Calu3 (cell line): ENCODE measurements around the gene GNGT2. TPM values are rescaled to one million over a fixed set of nuclear protein-coding genes. Genes with fewer than 3 reads are reported as not detected.

ENCODE experiments used
- BruUV-seq: library from RNA; stranded (reverse); fragments of 400-500 nt; replicated peaks from 2 replicates; lab custom pipeline; 2021; lab: Mats Ljungman, UMichigan
- CTCF ChIA-PET: fragments of 300-600 bp; sonication (Branson Sonifier 250); formaldehyde crosslinking; loops from one replicate; lab custom pipeline; 2022; ENCODE audit warnings: antibody characterized with exemption; lab: Charles Lee
- DNase-seq: peaks from one replicate; pipeline ENCODE4 v3.0.0; 2022
- H3K27ac Mint-ChIP-seq: one replicate; pipeline ENCODE4 v1.8.0; 2022; ENCODE audit warnings: mixed read lengths; ENCODE audit not compliant: unreplicated experiment
- H3K27me3 Mint-ChIP-seq: one replicate; pipeline ENCODE4 v1.8.0; 2022; ENCODE audit warnings: mixed read lengths; ENCODE audit not compliant: unreplicated experiment
- H3K36me3 Mint-ChIP-seq: one replicate; pipeline ENCODE4 v1.8.0; 2022; ENCODE audit warnings: mild to moderate bottlenecking, moderate library complexity, mixed read lengths; ENCODE audit not compliant: insufficient read depth, unreplicated experiment
- H3K4me1 Mint-ChIP-seq: one replicate; pipeline ENCODE4 v1.8.0; 2022; ENCODE audit warnings: mild to moderate bottlenecking, low read depth, mixed read lengths; ENCODE audit not compliant: unreplicated experiment
- H3K4me3 Mint-ChIP-seq: one replicate; pipeline ENCODE4 v1.8.0; 2022; ENCODE audit warnings: mild to moderate bottlenecking, low read depth, moderate library complexity, mixed read lengths; ENCODE audit not compliant: unreplicated experiment
- H3K9me3 Mint-ChIP-seq: one replicate; pipeline ENCODE4 v1.8.0; 2022; ENCODE audit warnings: low read depth, mixed read lengths; ENCODE audit not compliant: unreplicated experiment
- intact Hi-C: fragments of 100-400 bp; cut with micrococcal nuclease; formaldehyde crosslinking; loops from one replicate; pipeline ENCODE4 v1.10.0; 2022; ENCODE audit not compliant: unreplicated experiment
- total RNA-seq: library from RNA; stranded (reverse); gene quantifications from 2 replicates; pipeline ENCODE4 v1.2.3, GENCODE V29; 2022
- TF ChIP-seq, protein P1 (sequence below): fragments of 200-600 bp; IDR thresholded peaks from one replicate; pipeline ENCODE4 v1.8.0; 2022; ENCODE audit warnings: antibody characterized with exemption; ENCODE audit not compliant: unreplicated experiment

The GNGT2 gene
- total RNA-seq, 1 experiment from 2014 or later, result not detected

DNA sequence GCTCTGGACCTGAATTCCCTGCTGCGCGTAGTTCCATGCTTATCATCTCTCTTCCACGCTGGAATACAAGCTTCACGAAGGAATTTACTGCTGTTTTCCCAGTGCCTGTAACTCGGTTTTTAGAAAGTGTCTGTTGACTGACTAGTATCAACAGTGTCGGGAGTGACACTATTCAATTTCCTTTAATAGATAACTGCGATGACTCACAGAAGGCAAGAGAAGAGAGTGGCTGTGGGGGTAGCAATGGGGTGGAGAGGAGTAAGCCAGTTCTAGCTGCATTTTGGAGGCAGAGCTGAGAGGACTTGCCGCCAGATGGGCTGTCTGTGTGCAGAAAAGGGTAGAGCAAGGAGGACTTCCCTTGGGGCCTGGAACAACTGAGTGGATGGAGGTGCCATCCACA, 52.6 kb downstream of the GNGT2 start:
- BruUV-seq, result no TSS peak
- Mint-ChIP-seq H3K36me3 (peaks cover 11% of the 10 kb centered on the region), H3K4me3 (no peak overlapping the region), H3K27ac (peak overlapping the region; percentile 8), H3K4me1 (peaks cover 17% of the 10 kb centered on the region), H3K9me3 (no peaks in the 10 kb centered on the region), H3K27me3 (peaks cover 44% of the 10 kb centered on the region)
- CTCF ChIA-PET, result interaction anchor here (0.6 to 1.4 kb wide), 7 partner anchors 18 to 1032 kb away, joined by 3 to 6 read pairs (median 5); no protein-coding TSS in a partner anchor
- intact Hi-C loops, result no loop called here
- TF ChIP-seq, protein P1, sequence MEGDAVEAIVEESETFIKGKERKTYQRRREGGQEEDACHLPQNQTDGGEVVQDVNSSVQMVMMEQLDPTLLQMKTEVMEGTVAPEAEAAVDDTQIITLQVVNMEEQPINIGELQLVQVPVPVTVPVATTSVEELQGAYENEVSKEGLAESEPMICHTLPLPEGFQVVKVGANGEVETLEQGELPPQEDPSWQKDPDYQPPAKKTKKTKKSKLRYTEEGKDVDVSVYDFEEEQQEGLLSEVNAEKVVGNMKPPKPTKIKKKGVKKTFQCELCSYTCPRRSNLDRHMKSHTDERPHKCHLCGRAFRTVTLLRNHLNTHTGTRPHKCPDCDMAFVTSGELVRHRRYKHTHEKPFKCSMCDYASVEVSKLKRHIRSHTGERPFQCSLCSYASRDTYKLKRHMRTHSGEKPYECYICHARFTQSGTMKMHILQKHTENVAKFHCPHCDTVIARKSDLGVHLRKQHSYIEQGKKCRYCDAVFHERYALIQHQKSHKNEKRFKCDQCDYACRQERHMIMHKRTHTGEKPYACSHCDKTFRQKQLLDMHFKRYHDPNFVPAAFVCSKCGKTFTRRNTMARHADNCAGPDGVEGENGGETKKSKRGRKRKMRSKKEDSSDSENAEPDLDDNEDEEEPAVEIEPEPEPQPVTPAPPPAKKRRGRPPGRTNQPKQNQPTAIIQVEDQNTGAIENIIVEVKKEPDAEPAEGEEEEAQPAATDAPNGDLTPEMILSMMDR, result no peak
- peak; percentile 50 for DNase-seq

DNA sequence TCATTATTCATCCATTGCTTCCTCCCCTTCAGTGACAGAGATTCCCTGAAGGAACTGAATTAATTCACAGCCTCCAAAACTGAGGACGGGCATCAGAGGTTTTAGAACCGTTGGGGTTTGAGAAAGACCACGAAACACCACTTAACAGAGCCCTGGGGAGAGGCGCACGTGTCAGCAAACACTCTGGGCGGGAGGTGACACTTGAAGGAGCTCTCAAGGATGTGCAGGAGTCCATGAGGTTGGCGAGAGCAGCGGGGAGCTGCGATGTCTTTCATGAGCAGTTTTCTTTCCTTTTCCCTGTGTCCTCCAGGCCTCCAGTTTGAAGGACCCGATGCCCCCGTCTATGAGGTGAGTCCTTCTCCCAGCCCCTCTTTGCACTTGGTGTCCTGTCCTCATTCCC, 54.1 kb downstream of the GNGT2 start:
- H3K27ac Mint-ChIP-seq, result no peak overlapping the region
- intact Hi-C loops, result no loop called here
- TF ChIP-seq, protein P1, result no peak
- peaks cover 17% of the 10 kb centered on the region for H3K4me1 Mint-ChIP-seq
- peaks cover 11% of the 10 kb centered on the region for H3K36me3 Mint-ChIP-seq
- BruUV-seq, result no TSS peak
- no peaks in the 10 kb centered on the region for H3K9me3 Mint-ChIP-seq
- peaks cover 44% of the 10 kb centered on the region for H3K27me3 Mint-ChIP-seq
- CTCF ChIA-PET, result no interaction called here
- no peak overlapping the region for H3K4me3 Mint-ChIP-seq
- DNase-seq, result no peak

Other genes with a start within 250 kb of the GNGT2 start
- not detected in 2 replicates for gene GIP, start 242.0 kb downstream of the GNGT2 start, total RNA-seq
- gene IGF2BP1, start 213.2 kb downstream of the GNGT2 start, total RNA-seq, result 14.4 and 17.6 TPM in 2 replicates
- 0.20 and 1.3 TPM in 2 replicates for gene B4GALNT2, start 77.8 kb downstream of the GNGT2 start, total RNA-seq
- not detected in 2 replicates for gene ABI3, start 133 bp upstream of the GNGT2 start, total RNA-seq
- gene PHOSPHO1, start 20.2 kb upstream of the GNGT2 start, total RNA-seq, result not detected in 2 replicates
- 41.9 and 42.8 TPM in 2 replicates for gene ZNF652, start 151.7 kb upstream of the GNGT2 start, total RNA-seq
- 413 and 469 TPM in 2 replicates for gene PHB1, start 204.3 kb upstream of the GNGT2 start, total RNA-seq